HepG2 (cell line): ENCODE data around the gene NEIL3. TPM values are rescaled to one million over a fixed set of nuclear protein-coding genes. Genes with fewer than 3 reads are reported as not detected.

Source experiments
- CBFB ChIP-seq: sonication (generic); formaldehyde crosslinking; IDR thresholded peaks from 2 replicates; pipeline ENCODE4 v1.4.0; 2020; ENCODE audit warnings: missing genetic modification reagents
- GLI4 ChIP-seq: sonication (generic); formaldehyde crosslinking; IDR thresholded peaks from 2 replicates; pipeline ENCODE4 v1.5.1; 2020; ENCODE audit warnings: missing genetic modification reagents, mild to moderate bottlenecking, moderate library complexity, borderline replicate concordance
- KDM4B ChIP-seq: sonication (generic); formaldehyde crosslinking; IDR thresholded peaks from 2 replicates; pipeline ENCODE4 v1.4.0; 2020; ENCODE audit warnings: missing genetic modification reagents
- MAFF ChIP-seq: IDR thresholded peaks from 2 replicates; pipeline ENCODE4 v1.6.1; 2011; ENCODE audit warnings: low read depth, low read length, improper control_type of control experiment
- MED13 ChIP-seq: sonication (generic); formaldehyde crosslinking; IDR thresholded peaks from 2 replicates; pipeline ENCODE4 v1.5.0; 2020; ENCODE audit warnings: missing genetic modification reagents
- RFX1 ChIP-seq: fragments of 450-650 bp; IDR thresholded peaks from 2 replicates; pipeline ENCODE4 v1.6.1; 2017
- RFXAP ChIP-seq: sonication (generic); formaldehyde crosslinking; IDR thresholded peaks from 2 replicates; pipeline ENCODE4 v1.4.0; 2020; ENCODE audit warnings: missing genetic modification reagents, borderline replicate concordance
- SMYD3 ChIP-seq: sonication (generic); formaldehyde crosslinking; IDR thresholded peaks from 2 replicates; pipeline ENCODE4 v1.8.1; 2023; ENCODE audit warnings: mild to moderate bottlenecking, missing genetic modification reagents
- SNRNP70 ChIP-seq: fragments of 200-400 bp; formaldehyde crosslinking; IDR thresholded peaks from 2 replicates; pipeline ENCODE4 v1.6.1; 2017; ENCODE audit warnings: mild to moderate bottlenecking, low read depth, low read length, moderate library complexity
- TOE1 ChIP-seq: sonication (generic); formaldehyde crosslinking; IDR thresholded peaks from 2 replicates; pipeline ENCODE4 v1.4.0; 2020; ENCODE audit warnings: mild to moderate bottlenecking, missing genetic modification reagents
- ZBTB3 ChIP-seq: sonication (generic); formaldehyde crosslinking; IDR thresholded peaks from 2 replicates; pipeline ENCODE4 v1.4.0; 2020; ENCODE audit warnings: low read depth, mild to moderate bottlenecking, moderate library complexity, missing genetic modification reagents, borderline replicate concordance
- ZMYM3 ChIP-seq: sonication (generic); formaldehyde crosslinking; IDR thresholded peaks from 2 replicates; pipeline ENCODE4 v1.5.1; 2020; ENCODE audit warnings: mild to moderate bottlenecking, missing genetic modification reagents
- ZNF225 ChIP-seq: sonication (generic); formaldehyde crosslinking; IDR thresholded peaks from 2 replicates; pipeline ENCODE4 v1.4.0; 2020; ENCODE audit warnings: mild to moderate bottlenecking, missing genetic modification reagents
- ZNF263 ChIP-seq: sonication (generic); formaldehyde crosslinking; IDR thresholded peaks from 2 replicates; pipeline ENCODE4 v1.4.0; 2020; ENCODE audit warnings: missing genetic modification reagents
- ZNF879 ChIP-seq: sonication (generic); formaldehyde crosslinking; IDR thresholded peaks from 2 replicates; pipeline ENCODE4 v1.8.1; 2023; ENCODE audit warnings: missing genetic modification reagents
- polyA plus RNA-seq, 8 experiments: library from polyadenylated mRNA; depleted of rRNA in 3 of 8; stranded (reverse) in 7 of 8; unstranded in 1 of 8; fragments of >200 nt; fragmentation: Illumina TruSeq in 4 of 8; extraction: Trizol in 4 of 8; gene quantifications; 2 replicates each; pipeline versions ENCODE4 v1.2.1 to v1.2.3, GENCODE V29; 2011 to 2016; ENCODE audit warnings: low read depth in 4 of 8, missing spikeins in 1 of 8, mixed read lengths in 1 of 8; ENCODE audit not compliant: insufficient read depth in 1 of 8
- total RNA-seq, 5 experiments: library from RNA; depleted of rRNA; stranded (reverse); fragments of >200 nt; fragmentation: Illumina TruSeq; extraction: Trizol; gene quantifications; 2 replicates each; pipeline ENCODE4 v1.2.3, GENCODE V29; 2016; ENCODE audit warnings: low read depth in 1 of 5
- TF ChIP-seq, protein P1 (sequence below): sonication (generic); formaldehyde crosslinking; IDR thresholded peaks from 2 replicates; pipeline ENCODE4 v1.4.0; 2020; ENCODE audit warnings: missing genetic modification reagents
- TF ChIP-seq, protein P2 (sequence below): sonication (generic); formaldehyde crosslinking; IDR thresholded peaks from 2 replicates; pipeline ENCODE4 v1.5.1; 2020; ENCODE audit warnings: missing genetic modification reagents, mild to moderate bottlenecking, borderline replicate concordance
- TF ChIP-seq, protein P3 (sequence below): sonication (generic); formaldehyde crosslinking; IDR thresholded peaks from 2 replicates; pipeline ENCODE4 v1.5.1; 2020; ENCODE audit warnings: mild to moderate bottlenecking, missing genetic modification reagents, borderline replicate concordance

NEIL3 gene
- total and polyA plus RNA-seq, 2 of the 13 experiments (the other 11 are each of a cell fraction or from before 2014, with no cell fraction given): 3.5 to 8.4 TPM

DNA sequence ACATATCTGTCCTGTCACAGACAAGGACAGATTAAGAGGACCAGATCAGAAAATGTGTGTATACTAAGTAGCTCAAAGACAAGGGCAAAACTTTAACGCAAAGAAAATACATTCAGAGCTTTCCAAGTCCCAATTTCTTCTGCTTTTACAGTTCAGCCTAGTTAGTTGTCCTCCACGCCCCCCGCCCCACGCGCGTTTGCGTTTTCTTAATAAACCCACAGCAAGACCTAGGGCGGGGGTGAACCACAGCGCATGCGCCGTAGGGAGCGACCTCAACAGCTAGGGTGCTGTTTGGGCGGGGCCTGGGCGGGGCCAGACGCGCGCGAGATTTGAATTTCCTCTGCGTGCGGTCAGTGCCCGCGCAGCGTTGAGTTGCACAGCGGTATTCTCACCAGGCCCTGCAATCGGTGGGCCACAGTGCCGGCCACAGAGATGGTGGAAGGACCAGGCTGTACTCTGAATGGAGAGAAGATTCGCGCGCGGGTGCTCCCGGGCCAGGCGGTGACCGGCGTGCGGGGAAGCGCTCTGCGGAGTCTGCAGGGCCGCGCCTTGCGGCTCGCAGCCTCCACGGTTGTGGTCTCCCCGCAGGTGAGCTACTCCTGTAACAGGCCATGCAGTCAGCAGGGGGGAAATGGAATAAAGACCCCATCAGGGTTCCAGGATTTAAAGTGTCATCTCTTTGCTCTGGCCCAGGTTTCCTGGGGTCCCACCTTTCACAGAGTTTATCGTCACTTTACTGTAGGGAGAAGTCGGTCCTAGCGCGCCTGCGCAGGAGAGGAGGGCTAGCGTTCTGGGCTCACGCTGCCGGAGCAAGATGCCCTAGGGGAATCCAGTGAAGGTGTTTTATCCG, at the start of gene NEIL3 (continued):
- TF ChIP-seq ZNF225 (CRISPR knock-in tag): peak; percentile 64; the same call in 1 of the 2 replicates
- TF ChIP-seq, protein P1, sequence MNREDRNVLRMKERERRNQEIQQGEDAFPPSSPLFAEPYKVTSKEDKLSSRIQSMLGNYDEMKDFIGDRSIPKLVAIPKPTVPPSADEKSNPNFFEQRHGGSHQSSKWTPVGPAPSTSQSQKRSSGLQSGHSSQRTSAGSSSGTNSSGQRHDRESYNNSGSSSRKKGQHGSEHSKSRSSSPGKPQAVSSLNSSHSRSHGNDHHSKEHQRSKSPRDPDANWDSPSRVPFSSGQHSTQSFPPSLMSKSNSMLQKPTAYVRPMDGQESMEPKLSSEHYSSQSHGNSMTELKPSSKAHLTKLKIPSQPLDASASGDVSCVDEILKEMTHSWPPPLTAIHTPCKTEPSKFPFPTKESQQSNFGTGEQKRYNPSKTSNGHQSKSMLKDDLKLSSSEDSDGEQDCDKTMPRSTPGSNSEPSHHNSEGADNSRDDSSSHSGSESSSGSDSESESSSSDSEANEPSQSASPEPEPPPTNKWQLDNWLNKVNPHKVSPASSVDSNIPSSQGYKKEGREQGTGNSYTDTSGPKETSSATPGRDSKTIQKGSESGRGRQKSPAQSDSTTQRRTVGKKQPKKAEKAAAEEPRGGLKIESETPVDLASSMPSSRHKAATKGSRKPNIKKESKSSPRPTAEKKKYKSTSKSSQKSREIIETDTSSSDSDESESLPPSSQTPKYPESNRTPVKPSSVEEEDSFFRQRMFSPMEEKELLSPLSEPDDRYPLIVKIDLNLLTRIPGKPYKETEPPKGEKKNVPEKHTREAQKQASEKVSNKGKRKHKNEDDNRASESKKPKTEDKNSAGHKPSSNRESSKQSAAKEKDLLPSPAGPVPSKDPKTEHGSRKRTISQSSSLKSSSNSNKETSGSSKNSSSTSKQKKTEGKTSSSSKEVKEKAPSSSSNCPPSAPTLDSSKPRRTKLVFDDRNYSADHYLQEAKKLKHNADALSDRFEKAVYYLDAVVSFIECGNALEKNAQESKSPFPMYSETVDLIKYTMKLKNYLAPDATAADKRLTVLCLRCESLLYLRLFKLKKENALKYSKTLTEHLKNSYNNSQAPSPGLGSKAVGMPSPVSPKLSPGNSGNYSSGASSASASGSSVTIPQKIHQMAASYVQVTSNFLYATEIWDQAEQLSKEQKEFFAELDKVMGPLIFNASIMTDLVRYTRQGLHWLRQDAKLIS (CRISPR knock-in tag): no peak
- 0 out of 2 replicates have a peak, but pooled peaks have one; percentile 39 for TF ChIP-seq RFXAP
- TF ChIP-seq MAFF: no peak
- TF ChIP-seq, protein P2, sequence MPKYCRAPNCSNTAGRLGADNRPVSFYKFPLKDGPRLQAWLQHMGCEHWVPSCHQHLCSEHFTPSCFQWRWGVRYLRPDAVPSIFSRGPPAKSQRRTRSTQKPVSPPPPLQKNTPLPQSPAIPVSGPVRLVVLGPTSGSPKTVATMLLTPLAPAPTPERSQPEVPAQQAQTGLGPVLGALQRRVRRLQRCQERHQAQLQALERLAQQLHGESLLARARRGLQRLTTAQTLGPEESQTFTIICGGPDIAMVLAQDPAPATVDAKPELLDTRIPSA (CRISPR knock-in tag): no peak
- TF ChIP-seq CBFB (CRISPR knock-in tag): peak; percentile 65; the same call in 1 of the 2 replicates
- TF ChIP-seq TOE1 (CRISPR knock-in tag): no peak
- peak; percentile 33; the same call in 1 of the 2 replicates for TF ChIP-seq ZNF263 (CRISPR knock-in tag)
- TF ChIP-seq, protein P3, sequence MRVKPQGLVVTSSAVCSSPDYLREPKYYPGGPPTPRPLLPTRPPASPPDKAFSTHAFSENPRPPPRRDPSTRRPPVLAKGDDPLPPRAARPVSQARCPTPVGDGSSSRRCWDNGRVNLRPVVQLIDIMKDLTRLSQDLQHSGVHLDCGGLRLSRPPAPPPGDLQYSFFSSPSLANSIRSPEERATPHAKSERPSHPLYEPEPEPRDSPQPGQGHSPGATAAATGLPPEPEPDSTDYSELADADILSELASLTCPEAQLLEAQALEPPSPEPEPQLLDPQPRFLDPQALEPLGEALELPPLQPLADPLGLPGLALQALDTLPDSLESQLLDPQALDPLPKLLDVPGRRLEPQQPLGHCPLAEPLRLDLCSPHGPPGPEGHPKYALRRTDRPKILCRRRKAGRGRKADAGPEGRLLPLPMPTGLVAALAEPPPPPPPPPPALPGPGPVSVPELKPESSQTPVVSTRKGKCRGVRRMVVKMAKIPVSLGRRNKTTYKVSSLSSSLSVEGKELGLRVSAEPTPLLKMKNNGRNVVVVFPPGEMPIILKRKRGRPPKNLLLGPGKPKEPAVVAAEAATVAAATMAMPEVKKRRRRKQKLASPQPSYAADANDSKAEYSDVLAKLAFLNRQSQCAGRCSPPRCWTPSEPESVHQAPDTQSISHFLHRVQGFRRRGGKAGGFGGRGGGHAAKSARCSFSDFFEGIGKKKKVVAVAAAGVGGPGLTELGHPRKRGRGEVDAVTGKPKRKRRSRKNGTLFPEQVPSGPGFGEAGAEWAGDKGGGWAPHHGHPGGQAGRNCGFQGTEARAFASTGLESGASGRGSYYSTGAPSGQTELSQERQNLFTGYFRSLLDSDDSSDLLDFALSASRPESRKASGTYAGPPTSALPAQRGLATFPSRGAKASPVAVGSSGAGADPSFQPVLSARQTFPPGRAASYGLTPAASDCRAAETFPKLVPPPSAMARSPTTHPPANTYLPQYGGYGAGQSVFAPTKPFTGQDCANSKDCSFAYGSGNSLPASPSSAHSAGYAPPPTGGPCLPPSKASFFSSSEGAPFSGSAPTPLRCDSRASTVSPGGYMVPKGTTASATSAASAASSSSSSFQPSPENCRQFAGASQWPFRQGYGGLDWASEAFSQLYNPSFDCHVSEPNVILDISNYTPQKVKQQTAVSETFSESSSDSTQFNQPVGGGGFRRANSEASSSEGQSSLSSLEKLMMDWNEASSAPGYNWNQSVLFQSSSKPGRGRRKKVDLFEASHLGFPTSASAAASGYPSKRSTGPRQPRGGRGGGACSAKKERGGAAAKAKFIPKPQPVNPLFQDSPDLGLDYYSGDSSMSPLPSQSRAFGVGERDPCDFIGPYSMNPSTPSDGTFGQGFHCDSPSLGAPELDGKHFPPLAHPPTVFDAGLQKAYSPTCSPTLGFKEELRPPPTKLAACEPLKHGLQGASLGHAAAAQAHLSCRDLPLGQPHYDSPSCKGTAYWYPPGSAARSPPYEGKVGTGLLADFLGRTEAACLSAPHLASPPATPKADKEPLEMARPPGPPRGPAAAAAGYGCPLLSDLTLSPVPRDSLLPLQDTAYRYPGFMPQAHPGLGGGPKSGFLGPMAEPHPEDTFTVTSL (CRISPR knock-in tag): 0 out of 2 replicates have a peak, but pooled peaks have one; percentile 13
- TF ChIP-seq ZMYM3: no peak
- no peak for TF ChIP-seq RFX1
- 0 out of 2 replicates have a peak, but pooled peaks have one; percentile 25 for TF ChIP-seq KDM4B (CRISPR knock-in tag)
- TF ChIP-seq MED13: no peak
- TF ChIP-seq ZBTB3: no peak
- TF ChIP-seq SNRNP70: no peak
- TF ChIP-seq ZNF879: no peak
- TF ChIP-seq SMYD3: no peak
- TF ChIP-seq GLI4 (CRISPR knock-in tag): no peak; the same call in 1 of the 2 replicates
